Right lobe of liver (tissue), 6 donors: ENCODE measurements around the gene P2RY6. TPM values are rescaled to one million over a fixed set of nuclear protein-coding genes. Genes with fewer than 3 reads are reported as not detected.

ENCODE experiments used
- ATAC-seq, 4 donors: fragments of 200-7000 bp; cut with Tn5 transposase; one replicate each; pipeline ENCODE4 v1.9.1; 2020; ENCODE audit warnings: mild to moderate bottlenecking in 4 of 4, moderate library complexity in 4 of 4
- DNase-seq, 3 donors: peaks; one replicate each; pipeline ENCODE4 v3.0.0-alpha.2; 2020
- H3K27ac ChIP-seq, 3 donors: fragments of 200-600 bp; one replicate each; pipeline ENCODE4 v1.8.0; 2022
- H3K27me3 ChIP-seq, 2 donors: fragments of 200-600 bp; one replicate each; pipeline ENCODE4 v1.8.0; 2022
- H3K36me3 ChIP-seq, 4 donors: fragments of 200-600 bp; sonication (generic) in 1 of 4; one replicate each; pipeline versions ENCODE4 v1.5.1 to v1.8.0; 2017 to 2022; ENCODE audit warnings: control low read depth in 1 of 4
- H3K4me1 ChIP-seq, 4 donors: fragments of 200-600 bp; sonication (generic) in 1 of 4; one replicate each; pipeline versions ENCODE4 v1.5.1 to v1.8.0; 2017 to 2022; ENCODE audit warnings: control low read depth in 1 of 4
- H3K4me3 ChIP-seq, 3 donors: fragments of 200-600 bp; one replicate each; pipeline ENCODE4 v1.8.0; 2022
- H3K9me3 ChIP-seq, 4 donors: fragments of 200-600 bp; sonication (generic) in 1 of 4; one replicate each; pipeline versions ENCODE4 v1.5.1 to v1.8.0; 2017 to 2022; ENCODE audit warnings: control low read depth in 1 of 4
- POLR2A ChIP-seq: fragments of 450-650 bp; IDR thresholded peaks from one replicate; pipeline ENCODE4 v1.6.1; 2017; ENCODE audit warnings: antibody characterized with exemption, mild to moderate bottlenecking
- WGBS: methylation state at CpG from one replicate; pipeline ENCODE4 v1.1.6; 2018; ENCODE audit warnings: low coverage, low lambda C conversion rate; ENCODE audit not compliant: insufficient coverage; ENCODE audit errors: missing lambda C conversion rate; 5-methylcytosine and 5-hydroxymethylcytosine counted together
- intact Hi-C, 2 donors: fragments of 100-400 bp; cut with DNase I; formaldehyde crosslinking; loops; one replicate each; pipeline versions ENCODE4 v1.11.2 to v1.14.1; 2022
- total RNA-seq, 6 experiments: library from RNA; depleted of rRNA in 2 of 6; stranded (reverse); fragments of >200 nt in 2 of 6; fragmentation: NEBNext Ultra II Directional in 3 of 6; extraction: Animal tissue kit (Norgen Biotek cat#: 25700) in 3 of 6; gene quantifications; one replicate each; pipeline versions ENCODE4 v1.1.0 to v1.2.4, GENCODE V29; 2016 to 2023
- TF ChIP-seq, protein P1 (sequence below), 4 donors: fragments of 200-600 bp in 3 of 4; fragments of 450-650 bp in 1 of 4; IDR thresholded peaks; one replicate each; pipeline versions ENCODE4 v1.5.1 to v1.8.0; 2016 to 2022; ENCODE audit warnings: antibody characterized with exemption in 4 of 4, mild to moderate bottlenecking in 2 of 4
- donor health status: DM: no; HTN: yes; CAD: no.
- donor health status: DM: no; HTN: no; CAD: no.
- donor health status: DM: no; HTN: no; CAD: no.
- donor health status: DM: no; HTN: yes; CAD: no.
- donor health status: DM: no; HTN: yes; CAD: no.

Gene P2RY6
- total RNA-seq, 6 experiments from 2014 or later, result 0.24 to 1.8 (median 0.62) TPM

DNA sequence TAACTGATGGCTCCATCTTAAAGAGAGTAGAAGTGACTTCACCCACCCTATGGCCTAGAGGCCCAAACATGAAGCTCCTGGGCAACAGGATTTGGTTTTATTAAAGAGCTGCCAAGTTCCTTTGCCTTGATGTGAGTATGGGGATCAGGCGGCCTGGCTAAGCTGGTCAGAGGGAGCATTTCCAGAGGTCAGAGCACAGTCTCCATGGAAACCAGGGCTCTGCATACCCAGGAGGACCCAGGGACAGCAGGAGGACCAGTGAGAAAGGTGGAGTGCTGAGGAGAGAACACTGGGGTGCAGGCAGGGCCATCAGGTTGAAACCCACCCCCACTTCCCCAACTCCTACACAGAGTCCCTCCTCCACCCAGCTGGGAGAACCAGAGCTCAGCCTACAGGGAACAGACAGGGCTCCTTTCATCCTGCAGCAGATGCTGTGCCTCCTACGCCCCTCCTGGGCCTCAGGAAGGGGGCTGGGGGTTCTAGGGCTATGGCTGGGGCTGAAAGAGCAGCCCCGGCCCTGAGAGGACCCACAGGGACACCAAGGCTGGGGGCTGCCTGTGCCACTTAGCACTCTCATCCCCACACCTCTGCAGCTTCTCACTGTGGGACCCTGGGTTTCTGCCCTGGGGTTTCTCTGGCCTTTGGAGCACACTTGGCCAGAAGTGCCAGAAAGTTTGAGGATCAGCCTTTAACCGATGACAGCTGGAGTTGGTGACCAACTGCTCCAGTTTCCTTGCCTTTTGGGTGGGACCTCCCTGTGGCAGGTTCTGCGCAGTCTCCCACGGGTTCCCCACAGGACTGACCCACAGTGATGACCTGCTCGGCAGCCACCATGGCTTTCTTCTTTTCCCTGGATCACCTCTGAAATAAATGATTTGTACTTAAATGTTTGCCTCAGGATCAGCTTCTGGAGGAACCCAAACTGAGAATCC is 13.8 kb upstream of the P2RY6 start:
- WGBS, result 88% methylated on average over 2 of the region's 7 CpGs
- H3K4me1 ChIP-seq, result no peaks in the 10 kb centered on the region
- no peak overlapping the region for H3K4me3 ChIP-seq
- DNase-seq (peak in 1 of 3 donors; percentile 28), ATAC-seq (peak in 1 of 4 donors; percentile 26)
- no peaks in the 10 kb centered on the region for H3K9me3 ChIP-seq
- H3K27me3 ChIP-seq, result no peaks in the 10 kb centered on the region
- no peaks in the 10 kb centered on the region for H3K36me3 ChIP-seq
- no peak overlapping the region for H3K27ac ChIP-seq
- no peak for TF ChIP-seq POLR2A
- TF ChIP-seq, protein P1, sequence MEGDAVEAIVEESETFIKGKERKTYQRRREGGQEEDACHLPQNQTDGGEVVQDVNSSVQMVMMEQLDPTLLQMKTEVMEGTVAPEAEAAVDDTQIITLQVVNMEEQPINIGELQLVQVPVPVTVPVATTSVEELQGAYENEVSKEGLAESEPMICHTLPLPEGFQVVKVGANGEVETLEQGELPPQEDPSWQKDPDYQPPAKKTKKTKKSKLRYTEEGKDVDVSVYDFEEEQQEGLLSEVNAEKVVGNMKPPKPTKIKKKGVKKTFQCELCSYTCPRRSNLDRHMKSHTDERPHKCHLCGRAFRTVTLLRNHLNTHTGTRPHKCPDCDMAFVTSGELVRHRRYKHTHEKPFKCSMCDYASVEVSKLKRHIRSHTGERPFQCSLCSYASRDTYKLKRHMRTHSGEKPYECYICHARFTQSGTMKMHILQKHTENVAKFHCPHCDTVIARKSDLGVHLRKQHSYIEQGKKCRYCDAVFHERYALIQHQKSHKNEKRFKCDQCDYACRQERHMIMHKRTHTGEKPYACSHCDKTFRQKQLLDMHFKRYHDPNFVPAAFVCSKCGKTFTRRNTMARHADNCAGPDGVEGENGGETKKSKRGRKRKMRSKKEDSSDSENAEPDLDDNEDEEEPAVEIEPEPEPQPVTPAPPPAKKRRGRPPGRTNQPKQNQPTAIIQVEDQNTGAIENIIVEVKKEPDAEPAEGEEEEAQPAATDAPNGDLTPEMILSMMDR (IDR thresholded peaks at IDR 0.05), result no peak
- intact Hi-C loops, result no loop called here

DNA sequence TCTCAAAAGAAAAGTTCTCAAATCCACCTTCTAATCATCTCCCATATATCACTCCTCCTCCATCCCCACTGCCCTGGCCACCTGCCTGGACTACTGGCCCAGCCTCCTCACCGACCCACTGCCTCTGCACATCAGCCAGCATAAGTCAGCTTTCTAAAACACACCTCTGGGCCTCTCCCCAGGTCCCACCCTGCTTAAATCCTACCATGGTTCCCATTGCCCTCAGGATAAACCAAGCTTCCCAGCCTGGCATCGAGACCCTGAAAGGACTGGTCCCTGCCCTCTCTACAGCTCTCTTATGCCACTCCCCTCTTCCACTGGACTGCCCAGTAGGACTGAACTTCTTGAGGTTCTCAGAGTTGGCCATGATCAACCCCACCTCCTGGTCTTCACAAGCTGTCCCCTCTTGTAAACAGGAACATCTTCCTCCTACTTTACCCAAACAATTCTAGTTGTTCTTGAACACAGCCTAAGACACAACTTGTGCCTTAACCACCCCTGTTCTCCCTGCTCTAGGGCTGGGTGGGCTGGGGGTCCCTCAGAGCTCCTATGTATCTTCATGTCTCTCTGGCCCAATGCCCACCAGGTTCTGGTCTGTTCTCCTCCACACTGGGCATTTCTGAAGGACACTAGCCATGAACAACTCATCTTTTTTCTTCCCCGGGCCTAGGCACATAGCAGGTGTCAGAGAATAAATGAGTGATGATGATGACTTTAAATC is 12.6 kb upstream of the P2RY6 start:
- no peak for ATAC-seq
- Histone ChIP-seq H3K27ac (no peak overlapping the region), H3K4me1 (no peaks in the 10 kb centered on the region), H3K9me3 (no peaks in the 10 kb centered on the region), H3K27me3 (no peaks in the 10 kb centered on the region), H3K4me3 (no peak overlapping the region), H3K36me3 (no peaks in the 10 kb centered on the region)
- WGBS, result 86% methylated on average over 3 of the region's 3 CpGs
- intact Hi-C loops, result no loop called here
- DNase-seq, result peak in 1 of 3 donors; percentile 39
- TF ChIP-seq, protein P1 (IDR thresholded peaks at IDR 0.05), result no peak
- TF ChIP-seq POLR2A, result no peak

DNA sequence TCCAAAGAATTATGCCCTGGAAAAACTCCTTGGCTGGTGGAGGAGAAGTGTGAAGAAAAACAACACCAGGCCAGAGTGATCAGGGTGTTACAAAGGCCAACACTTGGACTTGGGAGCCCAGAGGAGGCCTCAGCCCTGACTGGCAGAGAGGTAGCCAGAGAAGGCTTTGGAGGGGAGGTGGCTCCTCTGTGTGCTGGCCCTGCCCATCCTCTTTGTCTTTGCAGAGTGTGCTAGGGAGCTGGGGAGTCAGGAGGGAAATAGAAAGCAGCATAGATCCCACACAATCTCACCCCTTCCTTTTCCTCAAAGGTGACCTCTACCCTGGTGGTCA is 12.0 kb upstream of the P2RY6 start:
- no peak for ATAC-seq
- Histone ChIP-seq H3K27me3 (no peaks in the 10 kb centered on the region), H3K9me3 (no peaks in the 10 kb centered on the region), H3K4me1 (no peaks in the 10 kb centered on the region), H3K27ac (no peak overlapping the region), H3K36me3 (no peaks in the 10 kb centered on the region), H3K4me3 (no peak overlapping the region)
- DNase-seq, result peak in 1 of 3 donors; percentile 31
- TF ChIP-seq, protein P1 (IDR thresholded peaks at IDR 0.05), result no peak
- TF ChIP-seq POLR2A, result no peak
- intact Hi-C loops, result no loop called here

DNA sequence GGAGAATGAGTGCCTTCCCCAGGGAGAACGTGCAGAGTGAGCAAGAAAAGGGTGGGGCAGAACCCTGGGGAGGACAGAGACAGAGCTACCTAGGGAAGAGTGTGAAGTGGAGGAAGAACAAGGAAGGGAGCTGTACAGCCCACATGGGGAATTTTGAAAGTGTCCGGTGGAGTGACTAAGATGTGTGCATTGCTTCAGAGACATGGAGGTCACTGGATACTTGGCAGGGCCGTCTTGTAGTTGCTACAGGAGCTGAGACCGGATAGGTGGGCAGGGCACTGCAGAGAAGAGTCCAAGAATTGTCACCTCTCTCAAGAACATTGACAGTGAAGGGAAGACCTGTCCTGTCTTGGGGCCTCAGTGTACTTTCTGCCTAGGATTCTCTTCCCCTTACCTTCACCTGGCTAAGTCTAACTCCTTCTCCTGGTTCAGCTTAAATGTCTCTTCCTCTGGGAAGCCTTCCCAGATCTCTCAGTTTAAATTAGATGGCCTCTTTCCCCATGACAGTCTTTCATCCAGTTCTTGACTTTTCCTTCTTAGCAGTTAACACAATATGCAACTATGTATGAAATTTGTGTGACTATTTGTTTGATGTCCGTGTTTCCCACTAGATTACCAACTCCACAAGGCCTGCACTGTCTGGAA is 9.2 kb upstream of the P2RY6 start:
- Histone ChIP-seq H3K27me3 (no peaks in the 10 kb centered on the region), H3K4me3 (no peak overlapping the region), H3K9me3 (no peaks in the 10 kb centered on the region), H3K36me3 (no peaks in the 10 kb centered on the region), H3K27ac (no peak overlapping the region), H3K4me1 (no peaks in the 10 kb centered on the region)
- no peak for TF ChIP-seq POLR2A
- TF ChIP-seq, protein P1 (IDR thresholded peaks at IDR 0.05), result no peak
- DNase-seq (peak in 1 of 3 donors; percentile 27), ATAC-seq (no peak)
- 45% methylated on average over 3 of the region's 5 CpGs for WGBS
- intact Hi-C loops, result no loop called here
